MG63 (cell line): ENCODE results near the gene SFTPA1. TPM values are rescaled to one million over a fixed set of nuclear protein-coding genes. Genes with fewer than 3 reads are reported as not detected.
"Not testable (repeated sequence)": the region's sequence is repeated elsewhere in the genome, so short reads cannot be mapped to it uniquely, and the experiment has no call there.

Source experiments
- DNase-seq: peaks from one replicate; pipeline ENCODE4 v3.0.0-alpha.2; 2020
- H3K27me3 ChIP-seq: fragments of 250-450 bp; sonication (Bioruptor Pico); 2 replicates; pipeline ENCODE4 v1.5.1; 2020; ENCODE audit warnings: mild to moderate bottlenecking, moderate library complexity
- H3K36me3 ChIP-seq: fragments of 250-450 bp; sonication (Bioruptor Pico); 2 replicates; pipeline ENCODE4 v1.5.1; 2020; ENCODE audit warnings: mild to moderate bottlenecking, moderate library complexity
- H3K4me3 ChIP-seq: fragments of 250-450 bp; sonication (Bioruptor Pico); 2 replicates; pipeline ENCODE4 v1.5.1; 2020; ENCODE audit warnings: mild to moderate bottlenecking, moderate library complexity
- H3K9me3 ChIP-seq: fragments of 250-450 bp; sonication (Bioruptor Pico); 2 replicates; pipeline ENCODE4 v1.5.1; 2020; ENCODE audit warnings: mild to moderate bottlenecking, moderate library complexity
- total RNA-seq: library from RNA; depleted of rRNA; stranded (reverse); fragments of >200 nt; shearing (Covaris generic); gene quantifications from 2 replicates; pipeline ENCODE4 v1.2.3, GENCODE V29; 2014; ENCODE audit warnings: low replicate concordance

SFTPA1 gene
- total RNA-seq, 1 experiment from 2014 or later, result not detected

DNA sequence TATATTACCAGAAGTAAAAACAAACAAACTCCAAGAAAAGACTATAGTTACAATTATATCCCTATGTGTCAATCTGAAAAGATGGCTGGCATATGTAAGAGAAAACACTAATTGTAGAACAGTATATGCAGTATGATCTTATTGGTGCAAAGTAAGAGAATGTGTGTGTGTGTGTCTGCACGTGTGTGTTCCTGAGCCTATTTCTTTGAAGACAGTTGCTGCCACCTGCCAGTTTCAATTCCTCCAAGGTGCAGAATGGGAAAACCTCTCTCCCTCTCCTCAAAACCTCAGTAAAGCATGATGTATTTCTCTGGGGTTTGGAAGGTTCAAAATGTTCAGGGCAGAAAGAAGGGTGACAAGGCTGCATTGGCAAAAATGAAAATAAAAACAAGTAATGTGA lies 8.8 kb upstream of the SFTPA1 start:
- peaks cover 14% of the 10 kb centered on the region for H3K9me3 ChIP-seq
- no peak for DNase-seq
- no peak overlapping the region for H3K4me3 ChIP-seq
- H3K36me3 ChIP-seq, result no peaks in the 10 kb centered on the region
- peaks cover 13% of the 10 kb centered on the region; the same call in 1 of the 2 replicates for H3K27me3 ChIP-seq

DNA sequence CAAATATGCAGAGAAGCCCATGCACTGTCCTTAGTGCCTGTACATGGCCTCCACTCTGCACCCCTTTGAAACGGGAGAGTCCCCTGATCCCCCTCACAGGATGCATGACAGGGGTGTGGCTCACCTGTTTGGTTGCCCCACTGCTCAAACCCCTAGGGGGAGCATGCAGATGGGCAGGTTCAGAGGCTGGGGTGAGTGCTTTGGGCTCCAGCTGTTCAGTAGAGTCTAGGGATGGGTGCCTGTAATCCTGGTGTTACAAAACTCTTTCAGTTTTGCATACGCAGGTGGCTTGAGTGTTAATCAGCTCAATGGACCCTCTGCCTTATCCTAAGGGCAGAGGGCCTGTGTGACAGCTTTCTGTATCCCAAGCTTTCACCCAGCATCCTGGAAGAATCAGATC lies 7.8 kb upstream of the SFTPA1 start:
- DNase-seq, result no peak
- Histone ChIP-seq H3K9me3 (peaks cover 8% of the 10 kb centered on the region), H3K4me3 (no peak overlapping the region), H3K36me3 (no peaks in the 10 kb centered on the region), H3K27me3 (peaks cover 13% of the 10 kb centered on the region; the same call in 1 of the 2 replicates)

GRCh38 chr10:79604294-79604693 lies 6.4 kb upstream of the SFTPA1 start:
- Histone ChIP-seq H3K27me3 (peaks cover 6% of the 10 kb centered on the region; the same call in 1 of the 2 replicates), H3K36me3 (no peaks in the 10 kb centered on the region), H3K4me3 (no peak overlapping the region), H3K9me3 (no peaks in the 10 kb centered on the region)
- no peak for DNase-seq

DNA sequence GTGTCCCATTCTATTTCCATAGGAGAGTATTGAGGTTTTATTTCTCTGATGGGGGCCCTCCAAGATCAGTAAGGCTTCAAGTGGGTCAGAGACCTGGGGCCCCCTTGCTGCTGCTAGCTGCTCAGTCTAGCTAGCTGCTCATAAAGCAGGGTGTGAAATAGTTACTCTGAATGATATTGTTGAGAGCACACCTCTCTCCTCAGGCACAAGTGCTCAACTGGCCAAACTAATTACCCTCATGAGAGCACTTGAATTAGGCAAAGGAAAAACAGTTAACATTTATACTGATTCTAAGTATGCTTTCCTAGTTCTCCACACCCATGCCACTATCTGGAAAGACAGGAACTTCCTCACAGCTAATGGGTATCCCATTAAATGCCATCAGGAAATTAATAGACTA lies 5.4 kb upstream of the SFTPA1 start:
- H3K36me3 ChIP-seq, result no peaks in the 10 kb centered on the region
- DNase-seq, result no peak
- no peaks in the 10 kb centered on the region for H3K9me3 ChIP-seq
- H3K27me3 ChIP-seq, result peaks cover 4% of the 10 kb centered on the region; the same call in 1 of the 2 replicates
- H3K4me3 ChIP-seq, result no peak overlapping the region

DNA sequence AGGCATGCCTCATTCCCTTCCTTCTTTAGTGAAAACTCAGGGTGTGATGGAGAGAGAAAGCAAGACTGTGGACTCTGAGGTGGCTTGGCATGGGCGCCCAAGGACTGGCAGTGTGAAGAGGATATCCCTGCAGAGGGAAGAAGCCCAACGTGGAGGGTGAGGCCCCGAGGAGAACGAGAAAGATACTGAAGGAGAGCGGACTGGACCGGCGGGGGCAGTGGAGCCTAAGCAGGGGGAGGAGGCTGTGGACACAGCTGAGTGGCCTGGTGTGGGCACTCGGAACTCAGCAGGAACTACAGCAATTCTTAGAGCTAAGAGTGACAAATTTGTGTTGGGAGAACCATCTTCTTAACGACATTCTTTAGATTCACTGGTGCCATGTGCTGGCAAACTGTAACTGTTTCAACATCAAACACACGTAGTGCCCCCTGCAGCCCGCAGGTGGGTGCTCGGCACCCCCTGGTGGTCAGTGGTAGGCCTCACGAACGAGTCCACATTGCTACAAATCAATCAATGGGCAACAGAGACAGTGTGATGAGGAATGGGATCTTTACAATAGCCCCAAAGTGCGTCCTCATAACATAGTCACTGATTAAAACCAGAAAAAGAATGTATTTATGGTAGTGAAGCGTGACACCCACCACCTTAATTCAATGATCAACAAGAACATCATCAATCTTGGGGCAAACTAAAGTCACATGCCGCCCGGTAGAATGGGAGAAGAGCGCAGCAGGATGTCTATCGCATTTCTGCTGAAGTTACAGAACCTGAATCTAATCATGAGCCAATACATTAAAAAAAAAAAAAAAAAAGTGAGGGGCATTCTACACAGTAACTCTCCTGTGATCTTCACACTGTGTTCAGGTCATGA lies 2.0 kb upstream of the SFTPA1 start:
- Histone ChIP-seq H3K27me3 (no peaks in the 10 kb centered on the region; the same call in 1 of the 2 replicates), H3K9me3 (no peaks in the 10 kb centered on the region), H3K36me3 (no peaks in the 10 kb centered on the region), H3K4me3 (no peak overlapping the region)
- DNase-seq, result peak; percentile 20

DNA sequence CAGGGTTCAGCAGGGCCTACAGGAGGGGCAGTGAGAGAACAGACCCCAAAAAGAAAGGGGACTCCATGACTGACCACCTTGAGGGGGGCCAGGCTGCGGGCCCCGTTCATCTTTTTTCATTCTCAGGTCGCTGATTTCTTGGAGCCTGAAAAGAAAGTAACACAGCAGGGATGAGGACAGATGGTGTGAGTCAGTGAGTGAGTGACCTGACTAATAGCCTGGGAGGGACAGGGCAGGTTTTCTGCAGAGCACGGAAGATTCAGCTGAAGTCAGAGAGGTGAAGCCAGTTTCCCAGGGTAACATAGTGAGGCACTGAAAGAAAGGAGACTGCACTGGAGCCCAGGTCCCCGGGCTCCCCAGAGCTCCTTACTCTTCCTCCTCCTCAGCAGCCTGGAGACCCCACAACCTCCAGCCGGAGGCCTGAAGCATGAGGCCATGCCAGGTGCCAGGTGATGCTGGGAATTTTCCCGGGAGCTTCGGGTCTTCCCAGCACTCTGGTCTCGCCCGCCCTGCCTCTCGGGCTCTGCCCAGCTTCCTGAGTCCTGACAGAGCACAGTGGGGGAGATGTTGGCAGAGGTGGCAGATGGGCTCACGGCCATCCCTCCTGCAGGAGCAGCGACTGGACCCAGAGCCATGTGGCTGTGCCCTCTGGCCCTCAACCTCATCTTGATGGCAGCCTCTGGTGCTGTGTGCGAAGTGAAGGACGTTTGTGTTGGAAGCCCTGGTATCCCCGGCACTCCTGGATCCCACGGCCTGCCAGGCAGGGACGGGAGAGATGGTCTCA lies 646 bp downstream of the SFTPA1 start:
- not testable (repeated sequence) for H3K4me3 ChIP-seq, H3K36me3 ChIP-seq, H3K9me3 ChIP-seq, H3K27me3 ChIP-seq, DNase-seq

DNA sequence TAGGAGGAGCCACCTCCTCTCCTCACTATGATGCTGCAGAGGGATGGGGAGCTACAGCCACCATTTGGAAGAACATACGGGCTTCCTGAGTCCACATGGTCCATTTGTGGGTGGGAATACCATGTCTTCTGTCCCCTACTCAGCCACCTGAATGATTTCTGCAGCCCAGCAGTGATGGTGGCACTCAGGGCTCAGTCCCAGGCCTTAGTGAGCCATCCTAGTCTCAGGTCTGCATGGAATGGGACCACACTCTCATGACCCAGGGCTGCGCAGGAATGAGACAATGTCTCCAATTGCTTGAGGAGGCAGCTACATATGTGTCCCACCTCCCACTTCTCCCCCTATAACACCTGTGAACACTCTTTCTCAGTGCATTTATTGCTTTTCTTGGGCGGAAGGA lies 4.8 kb downstream of the SFTPA1 start:
- H3K36me3 ChIP-seq, result no peaks in the 10 kb centered on the region
- no peak overlapping the region for H3K4me3 ChIP-seq
- no peak for DNase-seq
- peaks cover 6% of the 10 kb centered on the region; the same call in 1 of the 2 replicates for H3K27me3 ChIP-seq
- 0 out of 2 replicates have a peak, but pooled peaks cover 2% of the 10 kb centered on the region for H3K9me3 ChIP-seq

GRCh38 chr10:79616164-79616563 lies 5.4 kb downstream of the SFTPA1 start:
- no peak for DNase-seq
- H3K4me3 ChIP-seq, result no peak overlapping the region
- no peaks in the 10 kb centered on the region for H3K36me3 ChIP-seq
- 0 out of 2 replicates have a peak, but pooled peaks cover 2% of the 10 kb centered on the region for H3K9me3 ChIP-seq
- peaks cover 6% of the 10 kb centered on the region; the same call in 1 of the 2 replicates for H3K27me3 ChIP-seq

DNA sequence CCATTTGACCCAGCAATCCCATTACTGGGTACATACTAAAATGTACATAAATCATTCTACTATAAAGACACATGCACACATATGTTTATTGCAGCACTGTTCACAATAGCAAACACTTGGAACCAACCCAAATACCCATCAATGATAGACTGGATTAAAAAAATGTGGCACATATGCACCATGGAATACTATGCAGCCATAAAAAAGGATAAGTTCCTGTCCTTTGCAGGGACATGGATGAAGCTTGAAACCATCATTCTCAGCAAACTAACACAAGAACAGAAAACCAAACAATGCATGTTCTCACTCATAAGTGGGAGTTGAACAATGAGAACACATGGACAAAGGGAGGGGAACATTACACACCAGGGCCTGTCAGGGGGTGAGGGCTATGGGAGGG lies 12.9 kb downstream of the SFTPA1 start:
- H3K27me3 ChIP-seq, H3K36me3 ChIP-seq, DNase-seq, H3K4me3 ChIP-seq, H3K9me3 ChIP-seq: not testable (repeated sequence)

- Histone ChIP-seq H3K4me3 (no peak overlapping the region), H3K36me3 (no peaks in the 10 kb centered on the region), H3K27me3 (peaks cover 4% of the 10 kb centered on the region; the same call in 1 of the 2 replicates), H3K9me3 (peaks cover 9% of the 10 kb centered on the region)
- DNase-seq, result no peak
These were observed 16.3 kb downstream of the SFTPA1 start for GRCh38 chr10:79627075-79627474.

DNA sequence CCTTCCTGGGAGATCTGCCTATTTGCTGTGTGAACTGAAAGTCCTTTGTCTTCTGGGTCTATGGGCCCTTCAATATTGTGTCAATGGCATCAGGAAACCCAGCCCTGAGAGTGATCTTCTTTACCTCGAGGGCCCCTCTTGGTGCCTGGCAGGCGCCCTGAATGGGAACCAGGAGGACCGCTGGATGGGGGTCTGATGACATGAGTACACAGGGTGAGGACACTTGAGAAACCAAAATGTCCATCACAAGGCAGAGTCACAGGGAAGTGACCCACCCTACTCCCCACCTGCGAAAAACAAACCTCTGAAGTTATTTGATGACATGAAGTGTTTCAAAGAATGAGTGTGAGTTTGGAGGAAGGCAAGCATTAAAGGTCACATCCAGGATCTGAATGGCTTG lies 17.3 kb downstream of the SFTPA1 start:
- Histone ChIP-seq H3K9me3 (peaks cover 9% of the 10 kb centered on the region), H3K27me3 (peaks cover 4% of the 10 kb centered on the region; the same call in 1 of the 2 replicates), H3K4me3 (no peak overlapping the region), H3K36me3 (no peaks in the 10 kb centered on the region)
- DNase-seq, result no peak

DNA sequence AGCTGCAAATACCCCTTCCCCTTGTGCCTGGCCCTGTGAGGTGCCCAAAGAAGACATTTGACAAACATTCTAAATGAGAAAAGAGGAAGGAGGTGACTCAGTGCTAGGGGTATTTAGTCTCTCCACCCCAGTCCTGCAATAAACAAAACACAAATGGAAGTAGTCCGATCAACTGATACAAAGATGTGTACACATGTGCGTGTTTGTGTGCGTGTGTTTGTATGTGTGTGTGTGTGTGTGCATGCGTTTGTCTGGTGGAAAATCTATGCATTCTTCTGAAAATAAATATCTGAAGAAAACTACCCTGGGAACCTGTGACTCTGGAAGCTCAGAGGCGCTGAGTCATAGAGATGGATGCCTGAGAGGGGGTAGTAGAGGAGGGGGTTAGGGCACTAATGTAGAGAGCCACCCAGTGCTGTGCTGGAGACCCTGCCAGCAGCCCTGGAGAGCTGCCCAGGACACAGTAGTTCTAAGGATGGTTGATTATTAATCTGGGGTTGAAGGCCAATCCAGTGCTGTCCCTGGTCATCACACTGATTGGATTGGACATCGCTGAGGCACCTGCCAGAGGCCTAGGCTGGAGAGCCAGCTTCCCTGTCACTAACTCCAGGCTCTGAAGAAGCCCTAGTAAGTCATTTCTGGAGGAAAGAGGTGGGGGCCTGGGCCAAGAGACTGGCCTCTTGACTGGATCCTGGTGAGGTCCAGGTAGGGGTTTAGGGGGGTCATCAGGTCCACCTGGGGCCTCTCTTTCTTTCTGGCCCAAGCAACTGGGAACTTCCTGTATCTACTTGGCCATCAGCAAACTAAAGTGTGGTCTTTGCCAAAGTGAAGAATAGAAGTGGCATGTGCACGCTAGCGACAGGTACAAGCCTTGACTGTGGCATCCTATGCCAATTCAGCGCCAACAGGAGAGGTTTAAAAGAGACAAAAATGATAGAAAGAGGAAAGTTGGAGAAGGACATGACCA lies 18.5 kb downstream of the SFTPA1 start:
- peaks cover 4% of the 10 kb centered on the region; the same call in 1 of the 2 replicates for H3K27me3 ChIP-seq
- H3K4me3 ChIP-seq, result no peak overlapping the region
- H3K36me3 ChIP-seq, result no peaks in the 10 kb centered on the region
- DNase-seq, result no peak
- peaks cover 9% of the 10 kb centered on the region for H3K9me3 ChIP-seq

- peaks cover 9% of the 10 kb centered on the region for H3K9me3 ChIP-seq
- H3K27me3 ChIP-seq, result peaks cover 4% of the 10 kb centered on the region; the same call in 1 of the 2 replicates
- DNase-seq, result no peak
- H3K36me3 ChIP-seq, result no peaks in the 10 kb centered on the region
- no peak overlapping the region for H3K4me3 ChIP-seq
These were observed 19.2 kb downstream of the SFTPA1 start for GRCh38 chr10:79629955-79630327.

- not testable (repeated sequence) for H3K36me3 ChIP-seq, H3K4me3 ChIP-seq, DNase-seq, H3K27me3 ChIP-seq, H3K9me3 ChIP-seq
These were observed 26.0 kb downstream of the SFTPA1 start for GRCh38 chr10:79636654-79637199.

DNA sequence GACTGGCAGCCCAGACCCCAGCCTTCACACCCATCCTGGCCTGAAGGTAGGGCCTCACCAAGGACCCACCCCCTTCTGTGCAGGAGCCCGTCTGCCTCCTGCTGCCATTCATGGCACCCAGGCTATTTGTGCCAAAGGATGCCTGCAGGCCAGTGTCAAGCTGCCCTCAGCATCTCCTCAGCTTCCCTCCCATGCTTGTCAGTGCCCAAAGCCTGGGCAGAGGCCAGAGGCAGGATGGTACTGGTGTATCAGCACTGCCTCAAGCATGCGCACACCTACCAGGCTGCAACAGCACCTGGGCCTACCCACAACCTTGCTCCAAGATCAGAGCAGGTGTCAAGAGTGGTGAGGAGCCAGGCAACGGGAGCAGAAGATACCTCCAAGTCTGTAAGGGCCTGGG lies 27.6 kb downstream of the SFTPA1 start:
- H3K27me3 ChIP-seq, result no peaks in the 10 kb centered on the region
- no peaks in the 10 kb centered on the region for H3K9me3 ChIP-seq
- no peak for DNase-seq
- no peaks in the 10 kb centered on the region for H3K36me3 ChIP-seq
- H3K4me3 ChIP-seq, result no peak overlapping the region

DNA sequence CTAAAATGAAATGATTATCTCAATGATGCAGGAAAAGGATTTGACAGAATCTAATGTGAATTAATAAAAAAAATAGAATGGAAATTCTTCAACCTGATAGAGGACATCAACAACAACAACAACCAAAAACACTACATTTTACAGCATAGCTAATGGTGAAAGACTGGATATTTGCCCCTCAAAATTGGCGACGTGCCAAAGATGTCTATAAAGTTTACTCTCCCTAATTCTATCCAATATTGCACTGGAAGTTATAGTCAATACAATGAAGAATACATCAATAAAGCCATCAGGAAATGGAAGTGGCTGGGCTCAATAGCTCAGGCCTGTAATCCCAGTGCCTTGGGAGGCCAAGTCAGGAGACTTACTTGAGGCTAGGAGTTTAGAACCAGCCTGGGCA lies 42.0 kb downstream of the SFTPA1 start:
- H3K27me3 ChIP-seq, H3K9me3 ChIP-seq, H3K4me3 ChIP-seq, H3K36me3 ChIP-seq, DNase-seq: not testable (repeated sequence)
